GM21367 (cell line): ENCODE data around the gene TSPYL6.

Experiments
- ATAC-seq: cut with Tn5 transposase; IDR thresholded peaks from one replicate; pipeline ENCODE4 v1.9.1; 2021; ENCODE audit not compliant: unreplicated experiment

Gene TSPYL6

DNA sequence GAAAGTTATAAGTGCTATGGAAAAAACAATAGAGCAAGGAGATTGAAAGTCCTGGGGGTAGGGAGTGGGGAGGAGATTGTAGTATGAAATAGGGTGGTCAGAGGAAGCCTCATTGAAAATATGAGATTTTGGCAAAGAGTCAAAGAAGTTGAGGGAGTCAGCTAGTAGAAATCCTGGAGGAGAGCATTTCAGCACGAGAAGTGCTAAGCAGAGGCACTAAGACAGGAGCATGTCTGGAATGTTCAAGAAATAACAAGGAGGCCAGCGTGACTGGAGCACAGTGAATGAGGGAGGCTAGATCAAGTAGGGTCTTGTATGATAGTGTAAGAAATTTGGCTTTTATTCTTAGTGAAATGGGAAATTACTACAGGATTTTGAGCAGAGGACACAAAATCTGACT, 2.1 kb upstream of the TSPYL6 start:
- ATAC-seq = no peak

DNA sequence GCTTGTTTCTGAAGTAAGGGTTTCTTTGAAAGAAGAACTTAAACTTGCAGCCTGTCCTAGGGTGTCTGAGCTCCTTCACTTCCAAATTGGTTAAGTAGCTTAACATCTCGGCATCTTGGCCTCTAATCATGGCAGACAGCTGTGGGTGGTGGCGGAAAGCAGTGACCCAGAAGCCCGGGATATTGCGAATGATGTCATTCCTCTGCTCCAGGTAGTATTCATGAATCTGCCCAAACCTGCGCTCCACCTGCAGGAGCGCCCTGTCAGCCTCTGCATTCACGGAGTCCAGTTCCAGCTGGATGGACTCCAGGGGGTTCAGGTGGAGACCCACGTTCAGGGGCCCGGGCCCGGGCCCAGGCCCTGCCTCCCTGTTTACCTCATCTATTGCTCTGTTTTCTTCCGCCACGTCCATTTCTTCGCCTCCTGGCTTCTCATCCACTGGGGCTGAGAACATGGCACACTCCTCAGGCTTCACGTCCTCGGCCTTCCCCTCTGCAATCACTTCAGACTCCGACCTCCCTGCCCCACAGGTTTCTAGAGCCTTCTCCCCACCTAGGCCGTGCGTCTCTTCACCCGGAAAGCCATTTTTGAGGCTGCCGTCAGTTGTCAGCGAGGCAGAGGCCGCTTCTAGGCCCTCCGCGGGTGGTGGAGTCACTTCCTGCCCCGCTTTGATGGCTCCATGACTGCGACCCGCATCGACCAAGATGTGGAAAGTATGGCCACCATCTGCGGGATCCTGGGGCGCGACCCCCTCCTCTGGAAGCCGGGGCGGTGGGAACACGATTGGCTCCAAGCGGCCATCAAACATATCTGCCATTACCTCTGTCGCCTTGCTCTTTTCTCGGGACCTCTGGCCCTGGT, 569 bp downstream of the TSPYL6 start:
- ATAC-seq = no peak

- no peak for ATAC-seq
These were observed 1.8 kb downstream of the TSPYL6 start for GRCh38 chr2:54254180-54254579.

DNA sequence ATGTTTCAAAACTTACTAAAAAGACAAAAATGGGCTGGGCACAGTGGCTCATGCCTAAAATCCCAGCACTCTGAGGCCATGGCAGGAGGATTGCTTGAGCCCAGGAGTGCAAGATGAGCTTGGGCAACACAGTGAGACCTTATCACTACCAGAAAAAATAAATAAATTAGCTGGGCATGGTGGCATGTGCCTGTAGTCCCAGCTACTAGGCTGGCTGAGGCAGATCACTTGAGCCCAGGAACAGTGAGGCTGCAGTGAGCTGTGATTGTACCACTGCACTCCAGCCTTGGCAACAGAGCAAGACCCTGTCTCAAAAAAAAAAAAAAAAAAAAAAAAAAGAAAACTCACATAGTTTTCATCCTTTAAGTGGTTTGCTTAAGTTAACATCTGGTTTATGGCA, 6.4 kb downstream of the TSPYL6 start:
- ATAC-seq = no peak

DNA sequence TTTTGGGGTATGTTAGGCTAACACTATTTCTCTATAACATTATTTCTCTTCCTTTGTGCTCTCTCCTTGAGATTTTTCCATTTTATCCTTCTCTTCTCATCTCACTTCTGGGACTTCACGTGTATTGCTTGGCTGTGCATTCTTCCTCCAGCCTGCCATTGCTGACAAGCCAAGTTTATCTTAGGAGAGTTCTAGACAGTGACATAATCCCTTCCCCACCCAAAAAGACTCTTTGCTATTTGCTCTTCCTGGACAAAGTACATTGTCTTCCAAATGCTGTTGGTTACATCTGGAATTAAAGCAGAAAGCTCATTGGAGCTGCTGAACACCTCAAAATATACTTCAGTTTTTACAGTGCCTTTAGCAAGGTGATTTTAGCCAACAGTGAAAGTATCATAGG, 8.9 kb downstream of the TSPYL6 start:
- no peak for ATAC-seq

GRCh38 chr2:54240515-54241469, 15.2 kb downstream of the TSPYL6 start:
- ATAC-seq = no peak

- ATAC-seq = no peak
These were observed 16.6 kb downstream of the TSPYL6 start for GRCh38 chr2:54239427-54239826.

DNA sequence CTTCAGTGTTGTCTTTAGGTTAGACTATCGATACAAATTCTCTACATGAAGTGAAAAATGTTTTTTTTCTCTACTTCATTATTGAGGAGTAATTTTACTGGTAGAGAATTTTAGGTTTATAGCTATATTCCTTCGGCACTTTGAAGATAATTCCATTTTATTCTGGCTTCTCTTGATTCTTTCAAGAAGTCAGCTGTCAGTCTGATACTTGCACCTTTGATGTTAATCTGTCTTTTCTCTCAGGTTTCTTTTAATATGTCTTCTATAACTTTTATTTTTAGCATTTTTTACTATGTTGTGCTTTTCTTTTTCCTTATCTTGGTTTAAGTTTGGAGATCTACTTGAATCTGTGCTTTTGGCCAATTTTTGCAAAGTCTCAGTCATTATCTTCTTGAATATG, 18.6 kb downstream of the TSPYL6 start:
- no peak for ATAC-seq

DNA sequence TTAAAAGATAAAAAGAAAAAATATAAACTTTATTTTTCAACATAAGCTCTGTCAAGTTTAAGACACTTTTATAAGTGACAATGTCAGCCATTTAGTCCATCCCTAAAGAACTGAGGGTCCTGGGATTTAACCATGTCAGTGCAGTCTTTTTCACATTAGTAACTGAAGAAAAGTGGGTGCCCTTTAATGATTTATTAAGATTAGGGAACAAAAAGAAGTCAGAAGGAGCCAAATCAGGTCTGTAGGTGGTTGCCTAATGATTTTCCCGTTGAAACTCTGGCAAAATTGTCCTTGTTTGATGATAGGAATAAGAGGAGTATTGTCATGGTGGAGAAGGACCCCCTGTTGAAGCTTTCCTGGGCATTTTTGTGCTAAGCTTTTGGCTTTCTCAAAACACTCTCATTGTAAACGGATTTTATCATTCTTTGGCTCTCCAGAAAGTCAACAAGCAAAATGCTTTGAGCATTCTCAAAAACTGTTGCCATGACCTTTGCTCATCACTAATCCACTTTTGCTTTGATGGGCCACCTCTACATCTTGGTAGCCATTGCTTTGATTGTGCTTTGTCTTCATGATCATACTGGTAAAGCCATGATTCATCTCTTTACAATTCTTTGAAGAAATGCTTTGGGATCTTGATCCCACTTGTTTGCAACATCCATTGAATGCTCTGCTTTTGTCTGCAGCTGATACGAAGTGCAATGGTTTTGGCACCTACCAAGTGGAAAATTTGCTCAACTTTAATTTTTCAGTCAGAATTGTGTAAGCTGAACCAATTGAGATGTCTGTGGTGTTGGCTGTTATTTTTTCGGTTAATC, 22.0 kb downstream of the TSPYL6 start:
- no peak for ATAC-seq

DNA sequence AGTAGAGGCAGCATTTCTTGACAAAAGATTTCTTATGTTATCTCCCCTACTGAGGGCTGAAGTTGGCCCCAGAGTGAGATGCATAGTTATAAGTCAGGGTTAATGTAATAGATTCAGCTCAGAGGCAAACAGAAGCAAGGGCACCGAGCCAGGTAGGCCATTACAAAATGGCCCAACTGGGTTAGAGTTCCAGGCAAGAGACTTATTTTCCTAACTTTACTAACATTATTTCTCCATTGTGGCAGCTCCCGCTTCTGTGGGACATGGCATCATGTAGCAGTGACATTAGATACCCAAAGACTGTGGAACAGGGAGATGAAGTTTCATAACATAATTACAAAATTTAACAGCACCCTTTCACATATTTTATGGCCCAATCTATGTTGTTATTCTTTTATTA, 27.1 kb downstream of the TSPYL6 start:
- no peak for ATAC-seq

GRCh38 chr2:54227798-54228197, 28.2 kb downstream of the TSPYL6 start:
- no peak for ATAC-seq

DNA sequence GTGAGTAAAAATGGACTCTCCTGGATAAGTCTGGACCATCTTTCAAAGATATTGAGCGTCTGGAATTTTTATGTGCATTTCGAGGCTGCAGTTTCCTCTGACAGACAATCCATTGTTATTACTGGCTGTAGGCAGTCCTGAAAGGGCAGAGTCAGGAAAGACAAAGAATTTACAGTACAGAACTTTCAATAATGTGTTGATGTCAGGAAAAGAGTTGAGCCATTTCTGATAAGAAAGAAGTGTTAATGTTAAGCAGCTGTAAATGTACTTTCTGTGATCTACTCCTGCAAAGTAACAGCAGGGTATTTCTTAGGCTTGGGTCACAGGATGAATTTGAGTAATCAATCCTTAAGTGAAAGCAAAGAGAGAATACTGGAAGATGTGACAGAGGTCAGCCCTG, 29.8 kb downstream of the TSPYL6 start:
- ATAC-seq = no peak

DNA sequence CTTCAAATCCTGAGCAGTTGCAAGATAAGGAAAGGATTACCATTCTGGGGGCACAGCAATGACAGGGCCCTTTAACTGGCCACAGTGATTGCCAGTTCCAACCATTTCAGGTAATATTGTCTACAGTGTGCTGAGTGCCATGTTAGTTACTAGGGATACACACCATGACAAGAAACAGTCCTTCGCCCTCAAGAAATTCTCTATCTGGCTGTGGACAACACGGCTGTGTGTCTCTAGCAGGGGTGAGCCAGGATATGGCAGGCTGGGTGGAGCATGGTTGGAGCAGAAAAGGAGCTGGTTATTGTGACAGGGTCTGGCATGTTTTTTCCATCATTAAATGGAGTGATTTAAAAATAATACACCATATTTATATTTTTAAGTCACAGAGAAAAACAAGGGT, 31.0 kb downstream of the TSPYL6 start:
- no peak for ATAC-seq

- no peak for ATAC-seq
These were observed 42.9 kb downstream of the TSPYL6 start for GRCh38 chr2:54213082-54213481.

- no peak for ATAC-seq
These were observed 43.6 kb downstream of the TSPYL6 start for GRCh38 chr2:54212456-54212855.

- no peak for ATAC-seq
These were observed 46.6 kb downstream of the TSPYL6 start for GRCh38 chr2:54209379-54209778.

GRCh38 chr2:54208364-54209240, 47.4 kb downstream of the TSPYL6 start:
- ATAC-seq = no peak

DNA sequence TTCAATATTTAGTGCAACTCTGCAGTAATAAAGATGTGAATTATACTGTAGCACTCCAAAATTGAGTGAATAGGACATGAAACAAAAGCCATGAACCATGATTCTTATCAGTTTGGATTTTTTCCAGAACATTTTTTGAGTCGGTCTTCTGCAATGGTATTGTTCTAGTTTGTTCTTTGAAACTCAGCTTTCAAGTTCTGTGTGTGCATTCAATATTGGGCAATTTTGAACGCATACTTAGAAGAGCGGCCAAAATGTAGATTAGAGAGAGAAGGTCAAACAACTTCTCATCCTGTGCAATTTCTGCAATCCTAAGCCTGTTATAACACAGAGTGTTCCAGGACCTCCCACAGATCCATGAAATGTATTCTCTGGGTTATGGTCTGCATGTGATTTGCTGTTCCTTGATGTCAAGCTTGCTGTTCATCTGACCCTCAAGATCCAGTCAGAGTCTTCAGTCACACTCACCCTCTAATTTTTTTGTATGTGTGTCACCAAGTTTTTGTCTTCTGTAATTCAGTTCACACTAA, 48.3 kb downstream of the TSPYL6 start:
- no peak for ATAC-seq

GRCh38 chr2:54206596-54206995, 49.4 kb downstream of the TSPYL6 start:
- ATAC-seq = no peak

- no peak for ATAC-seq
These were observed 51.6 kb downstream of the TSPYL6 start for GRCh38 chr2:54204476-54204875.
